DND-41 (cell line): Measurements from ENCODE around the gene FBN3.

Source experiments
- ATAC-seq: fragments of 200-7000 bp; cut with Tn5 transposase; 3 replicates; pipeline ENCODE4 v1.9.1; 2021; ENCODE audit warnings: low read depth; ENCODE audit not compliant: insufficient read depth
- DNase-seq: peaks from one replicate; pipeline ENCODE4 v3.0.0-alpha.2; 2020
- H2AFZ ChIP-seq: 2 replicates; pipeline ENCODE4 v1.6.0; 2012; ENCODE audit warnings: low read depth, low read length
- H3K27ac ChIP-seq: 2 replicates; pipeline ENCODE4 v1.5.1; 2012; ENCODE audit warnings: low read length, inconsistent platforms
- H3K27me3 ChIP-seq: fragments of 200-600 bp; sonication (generic); 2 replicates; pipeline ENCODE4 v1.6.0; 2012; ENCODE audit warnings: low read length, mild to moderate bottlenecking, inconsistent platforms; ENCODE audit not compliant: insufficient read depth, poor library complexity
- H3K36me3 ChIP-seq: 2 replicates; pipeline ENCODE4 v1.5.1; 2012; ENCODE audit warnings: low read length, inconsistent platforms; ENCODE audit not compliant: insufficient read depth
- H3K4me1 ChIP-seq: 2 replicates; pipeline ENCODE4 v1.5.1; 2012; ENCODE audit warnings: mild to moderate bottlenecking, low read length; ENCODE audit not compliant: insufficient read depth
- H3K4me2 ChIP-seq: 2 replicates; pipeline ENCODE4 v1.6.0; 2012; ENCODE audit warnings: mild to moderate bottlenecking, moderate library complexity, low read length, inconsistent platforms; ENCODE audit not compliant: insufficient read depth
- H3K4me3 ChIP-seq, 2 experiments: fragments of 200-600 bp in 1 of 2; shearing (Covaris generic) in 1 of 2; 2 replicates each; pipeline ENCODE4 v1.5.1; 2012 to 2016; ENCODE audit warnings: inconsistent platforms in 2 of 2, low read length in 2 of 2, mild to moderate bottlenecking in 2 of 2, low read depth in 1 of 2, moderate library complexity in 1 of 2
- H3K79me2 ChIP-seq: 2 replicates; pipeline ENCODE4 v1.6.0; 2012; ENCODE audit warnings: low read length, inconsistent platforms; ENCODE audit not compliant: insufficient read depth
- H3K9ac ChIP-seq: 2 replicates; pipeline ENCODE4 v1.6.0; 2012; ENCODE audit warnings: low read depth, mild to moderate bottlenecking, inconsistent platforms, low read length, moderate library complexity
- H3K9me3 ChIP-seq: 2 replicates; pipeline ENCODE4 v1.5.1; 2012; ENCODE audit warnings: low read length, moderate library complexity, mild to moderate bottlenecking, inconsistent platforms; ENCODE audit not compliant: insufficient read depth, severe bottlenecking
- H4K20me1 ChIP-seq: 2 replicates; pipeline ENCODE4 v1.6.0; 2012; ENCODE audit warnings: low read length; ENCODE audit not compliant: insufficient read depth
- EZH2 ChIP-seq: IDR thresholded peaks from 3 replicates; pipeline ENCODE4 v1.6.1; 2012; ENCODE audit warnings: borderline replicate concordance, low read depth, mild to moderate bottlenecking, moderate library complexity, low read length, inconsistent platforms; ENCODE audit not compliant: severe bottlenecking
- TF ChIP-seq, protein P1 (sequence below): IDR thresholded peaks from 2 replicates; pipeline ENCODE4 v1.5.1; 2012; ENCODE audit warnings: borderline replicate concordance, low read length, moderate library complexity, mild to moderate bottlenecking; ENCODE audit not compliant: poor library complexity, severe bottlenecking; ENCODE audit errors: extremely low read depth

FBN3 gene

DNA sequence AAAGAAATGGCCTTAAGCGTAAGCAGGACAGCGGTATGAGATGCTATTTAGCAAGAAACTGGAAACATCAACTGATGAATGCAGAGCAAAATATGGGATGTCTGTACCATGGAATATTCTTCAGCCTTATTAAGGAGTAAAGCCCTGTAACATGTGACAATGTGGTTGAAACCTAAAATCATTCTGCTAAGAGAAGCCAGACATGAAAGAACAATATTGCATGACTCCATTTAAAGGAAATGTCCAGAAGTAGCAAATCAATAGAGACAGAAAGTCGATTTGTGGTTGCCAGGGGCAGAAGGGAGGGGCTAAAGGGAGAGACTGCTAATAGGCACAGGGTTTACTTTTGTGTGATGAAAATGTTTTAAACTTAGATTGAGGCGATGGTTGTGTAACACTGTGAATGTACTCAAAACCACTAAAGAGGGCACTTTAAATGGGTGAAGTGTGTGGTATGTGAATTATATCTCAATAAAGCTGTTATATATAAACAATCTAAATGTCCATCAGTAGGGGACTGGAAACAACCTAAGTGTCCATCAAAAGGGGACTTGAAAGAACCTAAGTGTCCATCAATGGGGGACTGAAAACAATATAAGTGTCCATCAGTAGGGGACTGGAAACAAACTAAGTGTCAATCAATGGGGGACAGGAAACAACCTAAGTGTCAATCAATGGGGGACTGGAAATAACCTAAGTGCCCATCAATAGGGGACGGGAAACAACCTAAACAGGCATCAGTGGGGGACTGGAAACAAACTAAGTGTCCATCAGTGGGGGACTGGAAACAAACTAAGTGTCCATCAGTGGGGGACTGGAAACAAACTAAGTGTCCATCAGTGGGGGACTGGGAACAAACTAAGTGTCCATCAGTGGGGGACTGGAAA, 51.5 kb downstream of the FBN3 start:
- no peak overlapping the region for H3K4me2 ChIP-seq
- H3K36me3 ChIP-seq, result no peaks in the 10 kb centered on the region
- peaks cover 21% of the 10 kb centered on the region for H3K9me3 ChIP-seq
- no peaks in the 10 kb centered on the region for H3K27me3 ChIP-seq
- ATAC-seq (no peak), DNase-seq (no peak)
- H3K4me3 ChIP-seq, result no peak overlapping the region
- TF ChIP-seq, protein P1, sequence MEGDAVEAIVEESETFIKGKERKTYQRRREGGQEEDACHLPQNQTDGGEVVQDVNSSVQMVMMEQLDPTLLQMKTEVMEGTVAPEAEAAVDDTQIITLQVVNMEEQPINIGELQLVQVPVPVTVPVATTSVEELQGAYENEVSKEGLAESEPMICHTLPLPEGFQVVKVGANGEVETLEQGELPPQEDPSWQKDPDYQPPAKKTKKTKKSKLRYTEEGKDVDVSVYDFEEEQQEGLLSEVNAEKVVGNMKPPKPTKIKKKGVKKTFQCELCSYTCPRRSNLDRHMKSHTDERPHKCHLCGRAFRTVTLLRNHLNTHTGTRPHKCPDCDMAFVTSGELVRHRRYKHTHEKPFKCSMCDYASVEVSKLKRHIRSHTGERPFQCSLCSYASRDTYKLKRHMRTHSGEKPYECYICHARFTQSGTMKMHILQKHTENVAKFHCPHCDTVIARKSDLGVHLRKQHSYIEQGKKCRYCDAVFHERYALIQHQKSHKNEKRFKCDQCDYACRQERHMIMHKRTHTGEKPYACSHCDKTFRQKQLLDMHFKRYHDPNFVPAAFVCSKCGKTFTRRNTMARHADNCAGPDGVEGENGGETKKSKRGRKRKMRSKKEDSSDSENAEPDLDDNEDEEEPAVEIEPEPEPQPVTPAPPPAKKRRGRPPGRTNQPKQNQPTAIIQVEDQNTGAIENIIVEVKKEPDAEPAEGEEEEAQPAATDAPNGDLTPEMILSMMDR, result no peak
- no peak for TF ChIP-seq EZH2
- no peaks in the 10 kb centered on the region for H3K79me2 ChIP-seq
- H2AFZ ChIP-seq, result no peak overlapping the region
- H3K4me1 ChIP-seq, result no peaks in the 10 kb centered on the region
- H3K9ac ChIP-seq, result no peak overlapping the region
- H3K27ac ChIP-seq, result no peak overlapping the region
- no peaks in the 10 kb centered on the region for H4K20me1 ChIP-seq

DNA sequence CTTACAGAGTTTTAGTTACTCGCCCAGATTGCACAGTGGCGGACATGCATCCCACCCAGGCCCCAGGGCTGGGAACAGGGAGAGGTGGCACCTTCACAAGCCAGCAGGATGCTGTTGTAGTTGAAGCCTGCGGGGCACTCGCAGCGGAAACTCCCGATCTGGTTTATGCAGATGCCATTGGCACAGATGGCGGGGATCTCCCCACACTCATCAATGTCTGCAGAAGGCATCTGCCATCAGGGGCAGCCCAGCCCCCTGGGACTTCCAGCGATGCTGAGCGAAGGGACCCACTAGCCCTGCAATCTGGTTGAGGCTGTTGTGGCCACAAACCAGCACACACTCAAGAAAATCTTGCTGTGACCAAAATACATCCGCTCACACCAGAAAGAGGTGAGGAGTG, 52.2 kb downstream of the FBN3 start:
- TF ChIP-seq, protein P1, result no peak
- no peak for TF ChIP-seq EZH2
- Histone ChIP-seq H3K4me3 (no peak overlapping the region), H3K4me2 (no peak overlapping the region), H3K79me2 (no peaks in the 10 kb centered on the region), H3K27me3 (no peaks in the 10 kb centered on the region), H3K36me3 (no peaks in the 10 kb centered on the region), H3K9me3 (peaks cover 21% of the 10 kb centered on the region), H3K4me1 (no peaks in the 10 kb centered on the region), H4K20me1 (no peaks in the 10 kb centered on the region), H3K9ac (no peak overlapping the region), H2AFZ (no peak overlapping the region), H3K27ac (no peak overlapping the region)
- no peak for ATAC-seq
- no peak for DNase-seq

DNA sequence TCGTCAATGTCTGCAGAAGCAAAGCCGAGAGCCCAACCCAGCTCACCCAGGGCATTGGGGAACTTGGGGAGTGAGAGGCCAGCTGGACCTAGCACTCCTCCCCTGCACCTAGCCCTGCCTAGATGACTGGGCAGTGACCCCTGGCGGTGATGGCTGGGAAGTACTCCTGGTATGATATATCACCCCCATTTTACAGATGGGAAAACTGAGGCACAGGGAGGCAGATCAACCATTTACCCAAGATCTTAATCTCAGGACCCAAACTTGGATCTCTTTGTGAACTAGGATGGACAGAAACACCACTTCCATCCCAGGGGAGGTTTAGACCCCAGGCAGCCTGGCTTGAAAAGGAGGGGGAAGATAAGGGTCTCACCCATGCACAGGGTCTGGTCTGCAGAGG, 53.3 kb downstream of the FBN3 start:
- no peaks in the 10 kb centered on the region for H4K20me1 ChIP-seq

More for the DNA sequence above, 53.3 kb downstream of the FBN3 start:
- Histone ChIP-seq H2AFZ (no peak overlapping the region), H3K4me2 (no peak overlapping the region), H3K79me2 (no peaks in the 10 kb centered on the region), H3K9me3 (peaks cover 21% of the 10 kb centered on the region), H3K27me3 (no peaks in the 10 kb centered on the region), H3K4me1 (no peaks in the 10 kb centered on the region), H3K9ac (no peak overlapping the region), H3K4me3 (no peak overlapping the region), H3K27ac (no peak overlapping the region), H3K36me3 (no peaks in the 10 kb centered on the region)
- no peak for DNase-seq
- no peak for TF ChIP-seq EZH2
- TF ChIP-seq, protein P1, result no peak
- ATAC-seq, result no peak
